ENCODE measurements around the gene APOC3. TPM values are rescaled to one million over a fixed set of nuclear protein-coding genes. Genes with fewer than 3 reads are reported as not detected.

The APOC3 gene
- total and polyA plus RNA-seq, 9 of the 15 experiments (the other 6 are each of a cell fraction or from before 2014, with no cell fraction given), result 1.1 TPM; not detected in 8

DNA sequence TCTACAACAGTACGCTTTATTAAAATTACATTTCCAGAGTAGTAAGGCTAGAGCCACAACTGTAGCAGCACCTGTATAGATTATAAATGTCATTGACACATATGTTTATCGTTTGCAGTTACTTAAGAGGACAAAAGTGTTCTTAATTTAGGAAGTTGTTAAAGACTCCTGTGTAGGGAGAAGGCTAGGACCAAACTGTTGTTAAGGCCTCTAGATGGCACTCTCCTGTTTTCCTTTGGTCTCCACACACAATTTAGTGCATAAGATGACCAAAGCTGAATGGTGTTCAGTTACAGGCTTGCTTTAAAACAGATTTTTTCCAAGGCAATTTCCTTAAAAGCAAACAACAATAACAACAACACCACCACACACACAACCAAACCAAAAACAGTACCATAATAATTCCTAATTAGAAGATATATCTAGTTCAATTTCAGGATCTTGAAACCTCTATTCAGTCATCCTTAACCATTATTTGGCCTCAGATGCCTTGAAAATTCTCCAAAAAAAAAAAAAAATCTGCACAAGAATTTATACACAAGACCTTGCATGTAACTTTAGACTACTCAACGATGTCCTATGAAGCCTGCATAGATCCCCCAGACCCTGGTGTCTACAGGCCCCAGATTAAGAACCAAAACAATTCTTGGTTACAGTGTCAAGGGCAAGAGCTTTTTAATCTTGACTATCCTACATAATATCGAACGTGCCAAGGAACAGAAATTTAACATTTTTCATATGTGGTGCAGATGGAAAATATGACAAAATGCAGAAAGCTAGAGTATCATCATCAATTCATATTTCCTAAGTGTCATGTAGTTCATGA is 50.3 kb downstream of the APOC3 start (continued):
- TF ChIP-seq GABPB1 (CRISPR knock-in tag; IDR thresholded peaks at IDR 0.05) (no peak), FOXM1 (IDR thresholded peaks at IDR 0.05; ENCODE audit: low read depth) (no peak), FOXM1 (CRISPR knock-in tag; IDR thresholded peaks at IDR 0.05; ENCODE audit: low read depth) (no peak)

- H3K36me3 ChIP-seq (ENCODE audit: control insufficient read depth, insufficient read depth, low read length), result peaks cover 4% of the 10 kb centered on the region; the same call in 1 of the 3 replicates
- no peaks in the 10 kb centered on the region for H3K9me1 ChIP-seq (ENCODE audit: control insufficient read depth, insufficient read depth, low read length)
- no peak overlapping the region for H3K4me2 ChIP-seq (ENCODE audit: insufficient read depth, low read length)
- no peak overlapping the region for H3K27ac ChIP-seq (ENCODE audit: extremely low read depth, low read depth, low read length)
- no TSS peak for BruUV-seq (replicated peaks)
- H3K9me3 ChIP-seq (replicated peaks; ENCODE audit: control insufficient read depth, insufficient read depth, low read depth, low read length), result no peaks in the 10 kb centered on the region
- H3K9ac ChIP-seq (ENCODE audit: insufficient read depth in 1 of 2, low read depth in 2 of 2, low read length in 2 of 2), result no peak overlapping the region
- WGBS (ENCODE audit: insufficient coverage, low coverage, missing lambda C conversion rate), result 86% methylated on average over 6 of the region's 6 CpGs
- POLR2A ChIA-PET, result no interaction called here
- CTCF ChIA-PET (ENCODE audit: low intra/inter-chr PET ratio), result interaction anchor here (2.6 kb wide), 1 partner anchor 225 kb away, joined by 23 read pairs; no protein-coding TSS in a partner anchor
- in situ Hi-C loops (cut with MboI), result loop anchor here (5.0 to 10.0 kb wide), 2 partner anchors 221 to 344 kb away; no protein-coding TSS in a partner anchor
- H3K27me3 ChIP-seq (ENCODE audit: control insufficient read depth in 2 of 2, insufficient read depth in 2 of 2, low read length in 2 of 2), result no peaks in the 10 kb centered on the region
- ATAC-seq (no peak), DNase-seq (ENCODE audit: extremely low read depth in 1 of 4, low spot score in 3 of 4) (no peak), FAIRE-seq (no peak)
- no peak overlapping the region for H3K4me3 ChIP-seq
- H4K20me1 ChIP-seq (replicated peaks; ENCODE audit: control insufficient read depth, insufficient read depth, low read length), result no peaks in the 10 kb centered on the region
- intact Hi-C loops (cut with micrococcal nuclease), result loop anchor here (2.0 to 5.0 kb wide), 2 partner anchors 216 to 346 kb away; no protein-coding TSS in a partner anchor
- H3K79me2 ChIP-seq (ENCODE audit: control insufficient read depth, insufficient read depth, low read length), result no peaks in the 10 kb centered on the region
- H3K4me1 ChIP-seq (replicated peaks in 1 of 2; ENCODE audit: control insufficient read depth in 2 of 2, insufficient read depth in 2 of 2, low read length in 2 of 2), result no peaks in the 10 kb centered on the region
- TF ChIP-seq SAFB2 (IDR thresholded peaks at IDR 0.05; ENCODE audit: borderline replicate concordance, low read depth, low read length, severe bottlenecking) (no peak), BMI1 (IDR thresholded peaks at IDR 0.05; ENCODE audit: low read length) (no peak), ZBTB8A (IDR thresholded peaks at IDR 0.05; ENCODE audit: partially characterized antibody) (no peak), ZNF57 (CRISPR knock-in tag; IDR thresholded peaks at IDR 0.05) (no peak), AFF1 (IDR thresholded peaks at IDR 0.05; ENCODE audit: low read depth in 1 of 2, partially characterized antibody in 2 of 2) (no peak), CBFA2T2 (conservative IDR thresholded peaks at IDR 0.05) (no peak), ZNF699 (CRISPR knock-in tag; IDR thresholded peaks at IDR 0.05; ENCODE audit: insufficient replicate concordance) (no peak), JUND (IDR thresholded peaks at IDR 0.05; ENCODE audit: borderline replicate concordance, low read depth, low read length) (no peak), JUND (tag; IDR thresholded peaks at IDR 0.05; ENCODE audit: borderline replicate concordance, low read depth, low read length) (no peak), ARHGAP35 (IDR thresholded peaks at IDR 0.05; ENCODE audit: partially characterized antibody) (no peak), ZBTB7A (IDR thresholded peaks at IDR 0.05; ENCODE audit: borderline replicate concordance, control insufficient read depth, low read depth, low read length) (no peak), CHD1 (IDR thresholded peaks at IDR 0.05; ENCODE audit: low read length) (no peak), TEAD1 (CRISPR knock-in tag; IDR thresholded peaks at IDR 0.05) (no peak)
- no peak overlapping the region for H2AFZ ChIP-seq (ENCODE audit: low read depth, low read length)
These were observed 51.4 kb downstream of the APOC3 start for GRCh38 chr11:116881143-116881542.

Measured in K562 (cell line).